Measurements from ENCODE around the gene SMC6. TPM values are rescaled to one million over a fixed set of nuclear protein-coding genes. Genes with fewer than 3 reads are reported as not detected.

Gene SMC6
- total and polyA plus RNA-seq, 12 donors, result 4.2 to 18.6 (median 7.6) TPM

- intact Hi-C loops (cut with DNase I), result no loop called here
- Histone ChIP-seq H3K27me3 (no peaks in the 10 kb centered on the region), H3K4me3 (no peak overlapping the region), H3K4me1 (replicated peaks in 1 of 2) (no peaks in the 10 kb centered on the region), H3K27ac (no peak overlapping the region), H3K36me3 (replicated peaks in 1 of 2) (no peaks in the 10 kb centered on the region), H3K9me3 (replicated peaks in 1 of 3) (no peaks in the 10 kb centered on the region)
- no peak for DNase-seq
- TF ChIP-seq CTCF (IDR thresholded peaks at IDR 0.05) (no peak), POLR2A (IDR thresholded peaks at IDR 0.05) (no peak)
- WGBS, 4 donors, result 92 to 100% (median 95%) methylated on average over 1 of the region's 1 CpG
These were observed 26.9 kb upstream of the SMC6 start for GRCh38 chr2:17780546-17780945.

- Histone ChIP-seq H3K4me3 (no peak overlapping the region), H3K27ac (no peak overlapping the region), H3K36me3 (replicated peaks in 1 of 2) (no peaks in the 10 kb centered on the region), H3K4me1 (replicated peaks in 1 of 2) (no peaks in the 10 kb centered on the region), H3K27me3 (no peaks in the 10 kb centered on the region), H3K9me3 (replicated peaks in 1 of 3) (no peaks in the 10 kb centered on the region)
- TF ChIP-seq POLR2A (IDR thresholded peaks at IDR 0.05) (no peak), CTCF (IDR thresholded peaks at IDR 0.05) (no peak)
- 83 to 96% (median 90%) methylated on average over 2 of the region's 2 CpGs for WGBS, 4 donors
- intact Hi-C loops (cut with DNase I), result no loop called here
- DNase-seq, result no peak
These were observed 18.9 kb upstream of the SMC6 start for GRCh38 chr2:17772532-17772931.

- no peak for TF ChIP-seq CTCF (IDR thresholded peaks at IDR 0.05)
- TF ChIP-seq POLR2A (IDR thresholded peaks at IDR 0.05), result no peak
- intact Hi-C loops (cut with DNase I), result no loop called here
- WGBS, 4 donors, result 89 to 95% (median 94%) methylated on average over 2 of the region's 2 CpGs
- H3K27ac ChIP-seq, result no peak overlapping the region
- H3K9me3 ChIP-seq (replicated peaks in 1 of 3), result no peaks in the 10 kb centered on the region
- H3K4me1 ChIP-seq (replicated peaks in 1 of 2), result no peaks in the 10 kb centered on the region
- H3K36me3 ChIP-seq (replicated peaks in 1 of 2), result no peaks in the 10 kb centered on the region
- no peaks in the 10 kb centered on the region for H3K27me3 ChIP-seq
- no peak overlapping the region for H3K4me3 ChIP-seq
- DNase-seq, result no peak
These were observed 18.3 kb upstream of the SMC6 start for GRCh38 chr2:17771956-17772355.

GRCh38 chr2:17768894-17769293, 15.3 kb upstream of the SMC6 start:
- no peak for TF ChIP-seq CTCF (IDR thresholded peaks at IDR 0.05)
- no peak for TF ChIP-seq POLR2A (IDR thresholded peaks at IDR 0.05)
- no peaks in the 10 kb centered on the region for H3K9me3 ChIP-seq (replicated peaks in 1 of 3)
- no peaks in the 10 kb centered on the region for H3K4me1 ChIP-seq (replicated peaks in 1 of 2)
- no peaks in the 10 kb centered on the region for H3K27me3 ChIP-seq
- 88 to 94% (median 94%) methylated on average over 4 of the region's 4 CpGs for WGBS, 4 donors
- no peaks in the 10 kb centered on the region for H3K36me3 ChIP-seq (replicated peaks in 1 of 2)
- no peak for DNase-seq
- no peak overlapping the region for H3K4me3 ChIP-seq
- H3K27ac ChIP-seq, result no peak overlapping the region
- intact Hi-C loops (cut with DNase I), result no loop called here

All from adrenal gland (tissue), 12 donors.